Testis (tissue), 2 donors: ENCODE measurements around the gene AMBRA1.

Experiments
- POLR2A ChIP-seq: fragments of 450-650 bp; IDR thresholded peaks from one replicate; pipeline ENCODE4 v1.6.1; 2017; ENCODE audit warnings: antibody characterized with exemption, mild to moderate bottlenecking, moderate library complexity
- TF ChIP-seq, protein P1 (sequence below), 3 experiments: fragments of 450-650 bp in 2 of 3; fragments of 200-600 bp in 1 of 3; sonication (generic) in 1 of 3; IDR thresholded peaks; one replicate each; pipeline ENCODE4 v1.5.1; 2016 to 2019; ENCODE audit warnings: antibody characterized with exemption in 3 of 3, mild to moderate bottlenecking in 2 of 3, moderate library complexity in 1 of 3

- TF ChIP-seq, protein P1, sequence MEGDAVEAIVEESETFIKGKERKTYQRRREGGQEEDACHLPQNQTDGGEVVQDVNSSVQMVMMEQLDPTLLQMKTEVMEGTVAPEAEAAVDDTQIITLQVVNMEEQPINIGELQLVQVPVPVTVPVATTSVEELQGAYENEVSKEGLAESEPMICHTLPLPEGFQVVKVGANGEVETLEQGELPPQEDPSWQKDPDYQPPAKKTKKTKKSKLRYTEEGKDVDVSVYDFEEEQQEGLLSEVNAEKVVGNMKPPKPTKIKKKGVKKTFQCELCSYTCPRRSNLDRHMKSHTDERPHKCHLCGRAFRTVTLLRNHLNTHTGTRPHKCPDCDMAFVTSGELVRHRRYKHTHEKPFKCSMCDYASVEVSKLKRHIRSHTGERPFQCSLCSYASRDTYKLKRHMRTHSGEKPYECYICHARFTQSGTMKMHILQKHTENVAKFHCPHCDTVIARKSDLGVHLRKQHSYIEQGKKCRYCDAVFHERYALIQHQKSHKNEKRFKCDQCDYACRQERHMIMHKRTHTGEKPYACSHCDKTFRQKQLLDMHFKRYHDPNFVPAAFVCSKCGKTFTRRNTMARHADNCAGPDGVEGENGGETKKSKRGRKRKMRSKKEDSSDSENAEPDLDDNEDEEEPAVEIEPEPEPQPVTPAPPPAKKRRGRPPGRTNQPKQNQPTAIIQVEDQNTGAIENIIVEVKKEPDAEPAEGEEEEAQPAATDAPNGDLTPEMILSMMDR (IDR thresholded peaks at IDR 0.05): no peak
- TF ChIP-seq POLR2A: no peak
These were observed 95.6 kb downstream of the AMBRA1 start for GRCh38 chr11:46498179-46498578.
